Measurements from ENCODE around the gene MGAT5. TPM values are rescaled to one million over a fixed set of nuclear protein-coding genes. Genes with fewer than 3 reads are reported as not detected.

Gene MGAT5
- total RNA-seq, 1 experiment from 2014 or later: 24.5 TPM

DNA sequence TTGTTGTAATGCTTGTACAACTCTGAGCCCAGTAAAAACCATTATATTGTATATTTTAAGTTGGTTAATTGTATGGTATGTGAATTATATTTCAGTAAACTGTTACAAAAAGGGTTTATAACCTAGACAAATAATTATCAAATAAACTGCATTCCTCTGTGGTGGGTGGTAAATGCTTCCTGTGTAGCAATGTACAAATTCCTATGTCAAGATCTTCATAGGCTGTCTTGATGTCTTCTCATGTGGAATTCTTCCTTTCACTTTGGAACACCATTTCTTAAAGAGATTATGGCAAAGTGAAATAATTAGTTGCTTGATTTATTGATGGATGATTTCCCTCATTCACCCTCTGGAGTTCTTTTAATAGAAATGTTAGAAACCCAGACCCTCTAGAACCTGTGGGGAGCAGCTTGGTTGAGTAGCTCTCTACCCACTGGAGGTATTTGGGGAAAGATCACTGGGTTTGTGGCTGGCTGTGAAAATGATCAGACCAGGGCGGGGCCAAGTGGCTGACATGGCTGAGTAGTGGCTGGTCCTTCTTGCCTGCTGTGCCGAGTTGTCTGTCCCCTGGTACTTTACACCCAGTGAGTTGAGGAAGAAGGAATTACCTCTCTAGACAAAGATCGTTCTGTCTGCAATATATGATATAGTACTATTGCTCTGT is 22.4 kb upstream of the MGAT5 start:
- DNase-seq (ENCODE audit: low spot score): no peak

- no peak for DNase-seq (ENCODE audit: low spot score)
Observed at GRCh38 chr2:134231965-134232340, 21.9 kb upstream of the MGAT5 start.

DNA sequence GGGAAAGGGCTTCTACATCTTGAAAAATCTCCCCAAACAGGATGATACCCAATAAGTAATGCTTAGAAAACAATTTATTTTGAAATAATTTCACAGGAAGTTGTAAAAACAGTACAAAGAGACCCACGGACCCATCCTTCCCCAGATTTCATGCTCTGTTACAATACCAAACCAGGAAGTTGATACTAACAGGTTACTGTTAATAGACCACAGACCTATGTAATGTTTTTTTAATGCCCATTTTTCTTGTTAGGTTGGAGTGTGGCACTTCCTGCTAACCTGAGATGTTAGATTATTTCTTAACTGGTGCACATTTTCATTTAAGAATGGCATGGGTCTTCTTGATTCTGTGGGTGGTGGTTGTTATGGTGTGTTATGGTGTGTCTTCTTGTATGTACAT is 21.4 kb upstream of the MGAT5 start:
- DNase-seq (ENCODE audit: low spot score): no peak

GRCh38 chr2:134232868-134233727 is 20.8 kb upstream of the MGAT5 start:
- no peak for DNase-seq (ENCODE audit: low spot score)

- no peak for DNase-seq (ENCODE audit: low spot score)
Observed at GRCh38 chr2:134233728-134234136, 20.1 kb upstream of the MGAT5 start.

DNA sequence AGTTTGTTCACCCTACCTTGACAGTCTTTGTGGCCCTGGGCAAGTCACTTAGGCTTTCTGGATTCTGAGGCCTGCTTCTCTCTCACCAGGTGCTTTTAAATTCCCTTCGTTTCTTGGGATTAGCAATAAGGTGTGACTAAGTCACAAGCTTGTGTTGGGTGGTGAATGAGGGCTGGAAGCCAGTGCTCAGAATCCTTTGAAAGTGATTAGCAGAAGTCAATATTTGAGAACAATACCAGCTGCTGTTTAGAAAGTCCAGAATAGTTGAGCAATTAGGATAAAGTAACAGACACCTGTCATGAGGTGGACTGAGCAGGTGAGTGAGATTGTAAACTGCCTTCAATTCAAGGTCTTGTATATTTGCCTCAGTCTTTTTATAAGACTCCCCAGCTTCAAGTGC is 19.3 kb upstream of the MGAT5 start:
- DNase-seq (ENCODE audit: low spot score): no peak

- DNase-seq (ENCODE audit: low spot score): no peak
Observed at GRCh38 chr2:134235510-134236144, 18.2 kb upstream of the MGAT5 start.

DNA sequence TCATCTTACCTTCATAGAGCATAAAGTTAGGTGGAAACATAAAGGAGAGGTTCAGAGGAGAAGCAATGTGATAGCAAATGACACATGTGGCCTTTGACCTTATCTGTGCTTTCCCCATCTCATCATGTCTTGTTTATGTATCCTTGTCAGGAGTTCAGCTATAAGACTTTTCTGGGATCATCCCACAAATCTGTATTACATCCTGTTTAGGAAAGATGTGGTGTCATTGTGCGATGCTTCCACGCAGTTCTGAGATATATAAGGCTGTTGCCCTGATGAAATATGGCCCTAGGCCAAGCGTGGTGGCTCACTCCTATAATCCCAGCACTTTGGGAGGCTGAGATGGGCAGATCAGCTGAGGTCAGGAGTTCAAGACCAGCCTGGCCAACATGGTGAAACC is 15.5 kb upstream of the MGAT5 start:
- DNase-seq (ENCODE audit: low spot score): no peak

DNA sequence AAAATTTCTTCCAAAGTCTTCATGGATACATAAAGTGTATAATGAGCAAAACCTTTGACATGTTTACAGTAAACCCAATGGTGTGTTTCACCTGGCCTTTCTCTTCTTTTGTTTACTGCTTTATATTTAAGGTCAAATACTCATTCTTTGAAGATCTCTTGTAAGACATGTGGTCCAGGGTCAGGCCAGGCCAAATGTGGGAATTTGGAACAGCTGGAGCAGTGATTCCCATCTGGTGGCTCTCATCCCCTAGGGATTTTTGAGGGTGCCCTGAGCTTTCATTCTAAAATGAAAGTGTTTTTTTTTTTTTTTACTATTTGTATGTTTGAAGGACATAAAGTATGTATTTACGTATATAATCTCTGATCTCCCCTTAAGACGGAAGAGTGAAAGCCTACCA is 13.8 kb upstream of the MGAT5 start:
- DNase-seq (ENCODE audit: low spot score): no peak

GRCh38 chr2:134241911-134242310 is 12.0 kb upstream of the MGAT5 start:
- DNase-seq (ENCODE audit: low spot score): no peak

DNA sequence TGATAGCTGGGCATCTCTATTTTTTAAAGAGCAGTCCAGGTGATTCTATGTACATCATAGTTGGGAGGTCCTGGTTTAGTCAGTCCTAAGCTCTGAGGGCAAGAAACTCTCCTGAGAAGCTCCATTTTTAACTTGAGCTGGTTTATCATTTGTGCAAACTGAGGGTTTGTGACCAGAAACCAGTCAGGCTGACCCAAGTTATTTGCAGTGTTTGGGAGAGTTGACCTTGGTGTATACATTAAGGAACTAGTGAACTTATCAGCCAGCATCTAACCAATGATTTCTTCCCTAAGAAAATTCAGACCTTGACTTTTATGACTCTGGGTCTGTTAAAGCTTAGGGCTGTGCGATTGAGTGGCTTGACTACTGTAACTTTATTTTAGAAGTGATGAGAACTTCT is 10.6 kb upstream of the MGAT5 start:
- no peak for DNase-seq (ENCODE audit: low spot score)

DNA sequence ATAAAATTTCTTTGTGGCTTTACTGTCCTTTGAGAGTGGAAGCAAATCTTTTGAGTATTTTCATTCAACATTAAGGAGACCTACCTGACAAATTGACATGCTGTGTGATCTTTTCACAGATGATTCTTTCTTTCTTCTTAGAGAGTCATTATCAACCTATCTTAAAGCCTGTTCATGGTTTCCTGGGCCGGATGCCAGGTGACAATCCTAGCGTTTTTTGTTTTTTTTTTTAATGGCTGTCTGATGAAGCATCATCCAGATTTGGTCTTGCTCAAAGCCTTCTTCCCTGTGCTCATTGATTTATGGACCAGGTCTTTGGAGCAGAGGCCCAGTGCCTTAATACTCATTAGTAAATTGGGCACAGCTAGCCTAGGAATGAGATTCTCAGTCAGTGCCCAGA is 9.8 kb upstream of the MGAT5 start:
- no peak for DNase-seq (ENCODE audit: low spot score)

- DNase-seq (ENCODE audit: low spot score): no peak
Observed at GRCh38 chr2:134244587-134244986, 9.3 kb upstream of the MGAT5 start.

GRCh38 chr2:134245340-134245984 is 8.4 kb upstream of the MGAT5 start:
- DNase-seq (ENCODE audit: low spot score): peak; percentile 48

- DNase-seq (ENCODE audit: low spot score): no peak
Observed at GRCh38 chr2:134246154-134246874, 7.6 kb upstream of the MGAT5 start.

DNA sequence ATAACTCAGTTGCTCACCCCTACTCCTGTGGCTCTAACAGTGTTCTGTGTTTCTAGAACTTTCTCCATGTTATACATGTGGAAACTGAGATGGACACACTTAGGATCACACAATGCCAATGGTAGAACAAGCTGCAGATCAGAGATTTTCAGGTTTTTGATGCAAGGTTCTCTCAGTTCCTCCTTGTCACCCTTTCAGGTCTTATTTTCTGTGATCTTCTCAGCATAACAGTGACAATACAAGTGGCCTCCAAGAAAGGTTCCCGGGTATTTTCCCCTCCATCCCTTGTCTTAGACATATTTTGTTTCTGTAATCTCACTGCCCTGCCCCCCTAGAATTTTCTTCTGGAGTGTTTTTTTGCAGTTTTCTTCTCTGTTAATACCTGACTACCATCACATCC is 6.2 kb upstream of the MGAT5 start:
- DNase-seq (ENCODE audit: low spot score): no peak

- no peak for DNase-seq (ENCODE audit: low spot score)
Observed at GRCh38 chr2:134248913-134249312, 5.0 kb upstream of the MGAT5 start.

- no peak for DNase-seq (ENCODE audit: low spot score)
Observed at GRCh38 chr2:134249755-134250154, 4.1 kb upstream of the MGAT5 start.

DNA sequence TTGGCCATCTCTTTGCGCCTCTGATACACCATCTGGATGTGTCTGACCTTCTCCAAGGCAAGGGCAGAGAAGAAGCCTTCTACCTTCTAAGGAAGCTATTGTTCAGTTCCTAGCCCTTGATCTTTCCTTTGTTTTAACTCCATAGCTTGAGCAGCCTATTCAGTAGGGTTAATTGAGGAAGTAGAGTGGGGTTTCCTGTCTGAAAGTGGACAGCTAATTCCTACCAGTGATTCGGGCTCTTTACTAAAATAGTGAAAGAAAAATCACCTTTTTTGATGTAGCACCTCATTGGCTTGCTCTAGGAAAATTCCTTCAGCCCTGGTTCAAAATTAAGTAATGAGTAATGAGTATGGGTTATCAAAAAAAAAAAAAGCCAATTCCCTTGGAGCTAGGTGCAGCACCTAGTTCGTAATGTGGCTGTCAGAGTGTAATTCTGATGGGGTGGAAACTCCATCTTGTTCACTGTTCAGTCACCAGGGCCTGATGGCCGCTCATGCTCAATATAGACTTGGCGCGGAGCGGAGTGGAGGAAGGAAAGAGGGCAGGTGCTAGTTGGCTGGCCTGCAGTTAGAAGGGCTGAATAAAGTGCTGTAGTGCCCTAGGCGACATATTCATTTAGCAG is 2.9 kb upstream of the MGAT5 start:
- no peak for DNase-seq (ENCODE audit: low spot score)

GRCh38 chr2:134252092-134252750 is 1.7 kb upstream of the MGAT5 start:
- DNase-seq (ENCODE audit: low spot score): no peak
